ENCODE measurements around the gene RAB11FIP5.

The RAB11FIP5 gene

GRCh38 chr2:73088211-73088610 is 24.5 kb downstream of the RAB11FIP5 start:
- DNase-seq: no peak

- no peak for DNase-seq
Measured at GRCh38 chr2:73087311-73087710, 25.4 kb downstream of the RAB11FIP5 start.

DNA sequence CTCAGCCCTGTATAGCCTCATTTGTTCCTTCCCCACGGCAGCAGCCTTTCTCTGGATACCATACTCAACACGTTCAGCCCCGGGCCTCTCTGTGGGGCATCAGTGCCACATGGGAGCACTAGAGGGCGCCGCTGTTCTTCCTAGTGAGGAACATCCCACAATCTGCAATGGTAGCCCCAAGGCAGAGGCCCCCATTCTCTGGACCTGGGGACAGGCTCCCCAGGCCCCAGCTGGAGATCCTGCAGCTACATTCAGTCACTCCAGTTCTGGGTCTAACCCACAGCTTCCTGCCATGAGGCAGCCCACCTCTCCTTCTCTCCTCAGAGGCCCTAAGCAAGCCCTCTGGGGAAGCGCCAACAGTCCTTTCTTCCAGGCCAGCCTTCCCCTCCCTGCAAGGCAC is 27.1 kb downstream of the RAB11FIP5 start:
- DNase-seq: peak in 55 of 58 donors; percentile 15 to 88 (median 62)

DNA sequence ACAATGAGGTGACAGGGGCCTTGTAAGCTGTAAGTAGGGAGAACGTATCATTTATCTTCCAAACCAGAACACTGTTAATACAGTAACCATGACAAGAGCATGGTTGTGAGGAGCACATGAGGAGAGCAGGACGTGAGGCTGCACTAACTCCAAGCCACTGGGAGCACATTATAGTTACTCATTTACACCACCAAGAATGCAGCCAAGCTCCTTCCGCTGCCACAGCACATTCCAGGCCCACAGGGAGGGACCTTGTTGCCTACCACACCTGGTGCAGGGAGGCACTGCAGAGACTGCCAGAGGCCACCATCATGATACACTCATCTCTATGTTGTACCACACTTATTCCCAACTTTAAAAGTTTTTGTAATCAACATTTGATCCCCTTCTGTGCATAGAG is 27.8 kb downstream of the RAB11FIP5 start:
- no peak for DNase-seq

DNA sequence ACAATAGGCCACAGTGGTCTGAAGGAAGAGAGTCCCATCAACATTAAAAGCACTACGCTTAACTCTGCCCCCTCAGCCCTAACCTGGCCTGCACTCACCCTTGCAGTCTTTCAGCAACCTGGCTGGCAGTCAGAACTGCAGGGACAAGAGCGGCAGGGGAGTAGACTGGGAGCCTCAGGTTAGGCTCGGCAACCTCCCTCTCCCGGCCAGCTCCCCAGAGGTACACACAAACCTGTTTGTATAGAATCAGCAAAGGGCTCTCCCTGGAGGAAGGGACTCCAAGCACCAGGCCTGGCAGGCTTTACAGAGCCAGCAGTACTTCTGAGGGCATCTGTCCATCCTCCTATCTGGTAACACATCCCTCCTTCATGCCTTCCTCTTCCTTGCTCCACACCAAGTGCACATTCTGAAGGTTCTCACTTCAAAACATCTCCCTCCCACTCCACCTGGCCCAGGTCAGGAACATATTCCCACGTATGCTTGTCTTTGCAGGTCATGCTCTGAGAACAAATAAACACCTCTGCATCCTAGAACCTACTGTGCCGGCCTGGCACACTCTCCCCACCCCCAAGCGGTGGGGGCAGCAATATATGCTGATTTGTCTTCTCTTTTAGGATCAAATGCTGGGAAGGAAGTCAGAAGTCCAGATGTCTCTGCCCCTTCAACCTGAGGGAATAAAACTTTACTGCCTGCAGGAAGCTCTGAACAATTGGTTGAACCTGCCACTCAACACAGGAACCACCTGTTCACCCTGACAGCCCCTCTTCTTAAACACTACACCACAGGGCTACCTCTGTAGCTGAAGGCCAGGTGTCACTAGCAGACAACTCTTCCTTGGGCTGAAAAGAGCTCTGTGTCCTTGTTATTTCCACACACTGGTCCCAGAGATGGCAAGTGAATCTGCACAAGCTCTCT is 28.6 kb downstream of the RAB11FIP5 start:
- no peak for DNase-seq

- no peak for DNase-seq
Measured at GRCh38 chr2:73082523-73083410, 30.0 kb downstream of the RAB11FIP5 start.

DNA sequence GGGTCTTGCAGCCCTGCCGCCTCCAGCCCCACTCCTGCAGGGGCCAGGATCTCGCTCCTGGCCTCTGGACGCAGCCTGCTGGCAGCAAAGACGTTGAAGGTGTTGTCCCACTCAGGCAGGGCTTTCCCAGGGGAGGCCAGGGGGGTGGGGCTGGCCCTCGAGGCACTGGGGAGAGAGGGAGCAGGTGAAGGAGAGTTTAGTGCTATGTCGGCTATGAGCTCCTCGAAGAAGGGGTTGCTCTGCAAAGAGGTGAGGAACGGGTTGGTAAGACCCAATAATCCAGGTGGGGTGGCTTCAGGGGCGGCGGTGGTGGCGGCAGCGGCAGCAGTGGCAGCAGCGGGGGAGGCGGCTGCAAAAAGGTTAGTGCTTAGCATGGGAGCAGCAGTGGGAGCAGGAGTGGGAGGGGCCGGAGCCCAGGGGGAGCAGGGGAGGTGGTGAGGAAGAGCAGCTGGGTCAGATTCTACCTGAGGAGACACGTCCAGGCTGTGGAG is 31.5 kb downstream of the RAB11FIP5 start:
- no peak for DNase-seq

DNA sequence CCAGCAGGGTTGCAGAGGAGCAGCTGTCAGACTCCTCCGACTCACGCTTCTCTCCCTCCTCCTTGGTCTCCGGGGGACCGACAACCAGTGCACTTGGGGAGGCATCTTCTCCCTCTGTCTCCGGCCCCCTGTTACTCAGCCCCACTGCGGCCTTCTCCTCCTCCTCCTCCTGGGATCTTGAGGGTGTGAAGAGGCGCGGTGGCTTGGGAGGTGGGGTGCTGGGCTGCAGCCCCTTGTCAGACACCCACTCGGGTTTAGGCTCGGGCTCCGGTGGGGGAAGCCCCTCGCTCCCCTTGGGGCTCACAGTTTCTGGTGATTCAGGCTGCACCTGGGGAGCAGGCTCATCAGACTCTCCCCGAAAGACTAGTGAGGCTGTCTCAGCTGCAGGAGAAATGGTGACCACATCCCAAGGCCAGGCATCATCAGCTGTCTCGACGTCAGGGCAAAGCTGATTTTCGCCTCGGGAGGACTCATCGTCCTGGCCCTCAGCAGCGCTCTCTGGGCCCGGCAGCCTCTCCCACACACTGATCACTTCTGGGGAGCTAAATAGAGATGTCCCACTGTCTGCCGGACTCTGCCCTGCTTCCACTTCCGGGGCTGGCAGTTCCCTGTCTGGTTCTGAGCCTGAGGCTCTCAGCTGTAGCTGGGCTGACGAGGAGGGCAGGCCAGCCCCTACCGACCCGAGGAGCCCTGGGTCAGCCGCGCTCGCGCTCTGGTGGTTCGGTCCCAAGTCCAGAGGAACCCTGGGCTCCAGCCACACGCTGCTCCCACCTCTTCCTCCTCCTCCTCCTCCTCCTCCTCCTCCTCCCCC is 32.2 kb downstream of the RAB11FIP5 start:
- DNase-seq: peak in 1 of 58 donors; percentile 8

- no peak for DNase-seq
Measured at GRCh38 chr2:73079636-73080035, 33.1 kb downstream of the RAB11FIP5 start.

DNA sequence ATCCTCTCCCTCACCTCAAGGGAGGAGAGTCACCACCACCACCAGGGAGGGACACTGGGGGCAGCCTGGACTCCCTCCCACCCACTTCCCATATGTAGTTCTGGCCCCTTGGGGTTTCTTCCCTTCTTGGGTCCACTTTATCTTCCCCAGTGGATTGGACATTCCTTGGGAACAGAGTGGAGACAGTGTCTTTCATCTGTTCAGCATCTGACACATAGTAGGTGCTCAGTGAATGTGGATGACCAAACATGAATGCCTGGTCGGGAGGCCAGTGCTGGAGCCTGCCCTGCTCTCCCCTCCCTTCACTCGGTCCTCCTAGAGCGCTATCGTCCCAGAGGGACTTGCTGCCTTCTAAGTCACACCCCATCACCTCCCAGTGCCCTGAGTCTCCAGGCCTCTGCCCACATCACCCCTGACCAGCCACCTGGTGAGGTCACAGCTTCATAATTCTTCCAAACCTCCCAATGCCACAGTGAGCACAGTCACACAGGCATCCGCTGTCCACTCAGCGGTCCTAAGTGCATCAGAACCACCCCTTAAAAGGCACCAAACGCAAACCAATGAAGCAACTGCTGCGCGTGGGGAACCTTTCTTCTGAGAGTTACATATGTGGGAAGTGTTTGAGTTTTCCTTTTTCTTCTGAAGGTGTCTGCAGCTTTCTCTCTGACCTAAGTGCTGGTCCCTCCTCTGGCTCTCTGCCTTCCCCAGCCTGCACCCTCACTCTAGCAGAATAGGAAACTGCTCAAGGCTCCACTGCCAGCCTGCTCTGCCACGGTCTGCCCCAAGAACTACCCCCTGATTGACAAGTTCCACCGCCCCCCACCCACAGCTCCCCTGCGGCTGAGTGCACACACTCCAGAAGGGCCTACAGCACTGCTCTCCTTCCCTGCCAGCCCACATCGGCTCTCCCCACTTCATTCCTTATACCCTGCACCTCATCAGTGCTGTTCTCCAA is 34.0 kb downstream of the RAB11FIP5 start:
- DNase-seq: no peak

DNA sequence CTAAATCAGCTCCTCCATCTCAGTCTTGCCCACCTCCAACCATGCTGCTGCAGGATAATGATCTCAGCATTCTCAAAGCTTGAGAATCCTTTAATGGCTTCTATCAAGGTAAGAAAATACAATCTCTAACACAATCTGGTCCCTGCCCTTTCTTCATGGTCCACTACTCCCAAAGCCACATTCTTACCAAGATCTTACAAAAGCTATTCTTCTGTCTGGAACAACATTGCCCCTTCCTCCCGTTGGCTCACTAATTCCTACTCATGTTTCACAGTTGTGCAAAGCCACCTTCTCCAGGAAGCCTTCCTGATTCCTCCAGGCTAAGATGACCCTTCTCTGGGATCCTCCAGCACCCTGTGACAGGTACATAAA is 35.3 kb downstream of the RAB11FIP5 start:
- DNase-seq: no peak

GRCh38 chr2:73076701-73077423 is 35.9 kb downstream of the RAB11FIP5 start:
- DNase-seq: no peak

- peak in 49 of 58 donors; percentile 11 to 79 (median 59) for DNase-seq
Measured at GRCh38 chr2:73075477-73076373, 37.0 kb downstream of the RAB11FIP5 start.

GRCh38 chr2:73074110-73075069 is 38.4 kb downstream of the RAB11FIP5 start:
- no peak for DNase-seq

DNA sequence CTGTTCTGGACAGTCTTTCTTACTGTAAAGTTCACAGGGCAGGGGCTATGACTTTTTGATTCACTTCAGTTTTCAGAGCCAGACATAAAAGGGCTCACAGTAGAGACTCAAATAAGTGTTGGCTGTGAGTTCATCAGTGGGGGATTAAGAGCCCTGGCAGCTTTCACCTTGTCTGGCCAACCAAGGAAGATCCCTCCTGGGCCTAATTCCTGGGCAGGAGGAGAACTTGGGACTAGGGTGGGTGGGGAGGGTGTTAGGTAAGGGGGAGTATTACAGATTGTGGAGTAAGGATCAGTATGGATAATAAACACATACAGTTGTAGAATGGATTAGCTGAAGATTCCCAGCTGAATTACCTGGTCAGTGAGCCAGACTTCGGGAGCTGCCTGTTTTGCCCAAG is 40.3 kb downstream of the RAB11FIP5 start:
- DNase-seq: no peak

DNA sequence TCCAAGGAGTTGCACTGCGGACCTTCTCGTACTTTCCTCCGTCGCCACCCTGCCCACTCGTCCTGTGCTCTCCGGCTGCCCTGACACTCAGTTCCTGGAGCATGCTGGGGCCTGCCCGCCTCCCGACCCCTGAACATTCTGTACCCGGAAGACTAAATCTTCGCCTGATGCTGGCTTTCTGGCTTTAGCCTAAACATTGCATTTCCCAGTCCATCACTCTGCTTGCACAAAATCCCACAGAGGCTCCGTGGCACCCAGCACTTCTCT is 40.7 kb downstream of the RAB11FIP5 start:
- DNase-seq: peak in 10 of 58 donors; percentile 34 to 66 (median 46)

Measured in anterior cingulate cortex (tissue), 58 donors.